ENCODE data around the gene PGM2L1.

DNA sequence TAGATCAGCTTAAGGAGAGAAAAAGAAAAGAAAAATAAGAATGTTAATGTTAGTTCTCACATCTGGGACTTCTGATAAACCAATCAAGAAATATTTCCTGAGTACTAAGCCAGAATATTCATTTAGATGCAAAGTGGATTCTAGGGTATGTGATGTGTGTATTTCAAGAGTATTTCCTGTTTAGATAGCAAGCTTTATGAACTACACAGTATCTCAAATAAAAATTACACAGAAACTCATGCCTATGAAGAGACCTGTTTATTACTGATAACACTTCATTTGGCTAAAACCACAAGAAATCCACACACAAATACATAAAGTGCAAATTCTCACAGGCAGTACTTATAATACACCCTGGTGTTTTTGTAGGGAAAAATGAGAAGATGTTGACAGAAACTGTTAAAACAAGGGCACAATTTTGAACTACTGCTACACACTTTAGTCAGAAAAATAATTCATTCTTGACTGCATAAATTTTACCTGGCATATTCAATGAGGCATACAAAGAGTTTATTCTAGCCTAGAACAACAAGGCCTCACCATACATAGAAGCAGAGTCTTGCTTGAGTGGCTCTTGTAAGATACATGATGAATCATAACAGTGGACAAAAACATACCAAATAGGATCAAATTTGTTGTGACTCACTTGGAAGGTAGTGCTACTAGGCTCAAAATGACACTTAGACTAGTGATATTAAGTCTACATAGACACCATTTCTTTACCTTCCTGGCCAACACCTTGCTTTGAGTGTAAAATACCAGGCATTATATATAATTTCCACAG is 68.0 kb downstream of the PGM2L1 start:
- TF ChIP-seq TEAD4 (IDR thresholded peaks at IDR 0.05) (no peak), TCF12 (IDR thresholded peaks at IDR 0.05; ENCODE audit: low read depth) (no peak), YY1 (IDR thresholded peaks at IDR 0.05; ENCODE audit: low read depth) (no peak), CEBPB (IDR thresholded peaks at IDR 0.05) (no peak), TAF1 (IDR thresholded peaks at IDR 0.05; ENCODE audit: low read depth) (no peak), ZBTB7A (IDR thresholded peaks at IDR 0.05; ENCODE audit: low read depth) (no peak), RAD21 (IDR thresholded peaks at IDR 0.05; ENCODE audit: low read depth) (no peak), EP300 (IDR thresholded peaks at IDR 0.05; ENCODE audit: borderline replicate concordance) (no peak)
- TF ChIP-seq, protein P1, sequence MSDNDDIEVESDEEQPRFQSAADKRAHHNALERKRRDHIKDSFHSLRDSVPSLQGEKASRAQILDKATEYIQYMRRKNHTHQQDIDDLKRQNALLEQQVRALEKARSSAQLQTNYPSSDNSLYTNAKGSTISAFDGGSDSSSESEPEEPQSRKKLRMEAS (IDR thresholded peaks at IDR 0.05): no peak
- TF ChIP-seq, protein P2, sequence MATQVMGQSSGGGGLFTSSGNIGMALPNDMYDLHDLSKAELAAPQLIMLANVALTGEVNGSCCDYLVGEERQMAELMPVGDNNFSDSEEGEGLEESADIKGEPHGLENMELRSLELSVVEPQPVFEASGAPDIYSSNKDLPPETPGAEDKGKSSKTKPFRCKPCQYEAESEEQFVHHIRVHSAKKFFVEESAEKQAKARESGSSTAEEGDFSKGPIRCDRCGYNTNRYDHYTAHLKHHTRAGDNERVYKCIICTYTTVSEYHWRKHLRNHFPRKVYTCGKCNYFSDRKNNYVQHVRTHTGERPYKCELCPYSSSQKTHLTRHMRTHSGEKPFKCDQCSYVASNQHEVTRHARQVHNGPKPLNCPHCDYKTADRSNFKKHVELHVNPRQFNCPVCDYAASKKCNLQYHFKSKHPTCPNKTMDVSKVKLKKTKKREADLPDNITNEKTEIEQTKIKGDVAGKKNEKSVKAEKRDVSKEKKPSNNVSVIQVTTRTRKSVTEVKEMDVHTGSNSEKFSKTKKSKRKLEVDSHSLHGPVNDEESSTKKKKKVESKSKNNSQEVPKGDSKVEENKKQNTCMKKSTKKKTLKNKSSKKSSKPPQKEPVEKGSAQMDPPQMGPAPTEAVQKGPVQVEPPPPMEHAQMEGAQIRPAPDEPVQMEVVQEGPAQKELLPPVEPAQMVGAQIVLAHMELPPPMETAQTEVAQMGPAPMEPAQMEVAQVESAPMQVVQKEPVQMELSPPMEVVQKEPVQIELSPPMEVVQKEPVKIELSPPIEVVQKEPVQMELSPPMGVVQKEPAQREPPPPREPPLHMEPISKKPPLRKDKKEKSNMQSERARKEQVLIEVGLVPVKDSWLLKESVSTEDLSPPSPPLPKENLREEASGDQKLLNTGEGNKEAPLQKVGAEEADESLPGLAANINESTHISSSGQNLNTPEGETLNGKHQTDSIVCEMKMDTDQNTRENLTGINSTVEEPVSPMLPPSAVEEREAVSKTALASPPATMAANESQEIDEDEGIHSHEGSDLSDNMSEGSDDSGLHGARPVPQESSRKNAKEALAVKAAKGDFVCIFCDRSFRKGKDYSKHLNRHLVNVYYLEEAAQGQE (IDR thresholded peaks at IDR 0.05; ENCODE audit: low read depth): no peak
